ENCODE measurements around the gene MMP14.
A peak's percentile ranks its signal among the peaks of the same experiment; 100 is the strongest.
"Not testable (repeated sequence)": the region's sequence is repeated elsewhere in the genome, so short reads cannot be mapped to it uniquely, and the experiment has no call there.

Gene MMP14

GRCh38 chr14:22836301-22837113 lies at the start of gene MMP14:
MMP14 (plus strand) TSS chr14:22836585; CDS start chr14:22836818, 233 bp downstream.
- no peak for DNase-seq

- no peak for DNase-seq
These were observed 49.7 kb upstream of the MMP14 start for GRCh38 chr14:22786685-22787084.

DNA sequence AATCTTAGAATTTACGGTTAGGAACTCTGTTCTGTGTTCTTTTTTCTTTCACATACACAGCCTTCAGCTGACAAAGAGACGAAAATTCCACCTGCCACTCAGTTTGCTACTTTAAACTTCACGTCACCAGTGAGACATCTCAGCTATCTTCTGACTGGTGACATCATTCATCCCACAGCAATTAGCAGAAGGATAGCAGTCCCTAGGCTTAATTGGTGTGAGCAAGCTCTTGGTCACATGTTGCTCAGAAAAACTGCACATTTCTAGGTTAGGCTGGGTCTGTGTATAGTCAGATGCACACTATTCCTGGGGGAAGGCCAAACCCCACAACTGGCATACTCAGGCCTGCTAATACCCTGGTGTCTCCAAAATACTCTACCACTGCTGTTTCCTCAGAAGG lies 45.1 kb upstream of the MMP14 start:
- no peak for DNase-seq

GRCh38 chr14:22792158-22792557 lies 44.2 kb upstream of the MMP14 start:
- no peak for DNase-seq

DNA sequence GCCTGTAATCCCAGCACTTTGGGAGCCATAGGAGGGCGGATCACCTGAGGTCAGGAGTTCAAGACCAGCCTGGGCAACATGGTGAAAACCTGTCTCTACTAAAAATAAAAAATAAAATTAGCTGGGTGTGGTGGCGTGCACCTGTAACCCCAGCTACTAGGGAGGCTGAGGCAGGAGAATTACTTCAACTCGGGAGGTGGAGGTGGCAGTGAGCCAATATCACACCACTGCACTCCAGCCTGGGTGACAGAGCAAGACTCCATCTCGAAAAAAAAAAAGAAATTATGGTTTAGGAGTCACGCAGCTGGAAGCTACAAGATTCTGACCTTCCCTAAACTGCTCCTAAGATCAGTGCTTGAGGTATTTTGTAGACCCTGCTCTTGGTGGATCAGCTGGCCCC lies 42.8 kb upstream of the MMP14 start:
- not testable (repeated sequence) for DNase-seq

GRCh38 chr14:22793976-22794375 lies 42.4 kb upstream of the MMP14 start:
- DNase-seq = no peak

DNA sequence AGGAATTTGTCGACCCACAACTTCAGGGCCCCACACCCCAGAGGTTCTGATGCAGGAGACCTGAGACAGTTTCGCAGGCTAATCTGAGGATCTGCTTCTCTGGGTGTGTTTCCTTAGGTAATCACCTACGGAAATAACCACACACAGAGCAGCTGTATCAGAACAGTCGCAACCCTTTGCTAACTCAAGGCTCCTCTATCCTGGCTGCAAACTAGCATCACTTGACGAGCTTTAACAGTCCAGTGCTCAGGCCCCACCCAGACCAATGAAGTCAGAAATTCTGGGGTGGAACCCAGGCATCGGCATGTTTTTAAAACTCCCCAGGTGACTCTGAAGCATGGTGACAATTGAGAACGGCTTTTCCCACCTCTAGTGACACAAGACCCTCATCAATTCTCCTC lies 41.8 kb upstream of the MMP14 start:
- DNase-seq = peak; percentile 31

DNA sequence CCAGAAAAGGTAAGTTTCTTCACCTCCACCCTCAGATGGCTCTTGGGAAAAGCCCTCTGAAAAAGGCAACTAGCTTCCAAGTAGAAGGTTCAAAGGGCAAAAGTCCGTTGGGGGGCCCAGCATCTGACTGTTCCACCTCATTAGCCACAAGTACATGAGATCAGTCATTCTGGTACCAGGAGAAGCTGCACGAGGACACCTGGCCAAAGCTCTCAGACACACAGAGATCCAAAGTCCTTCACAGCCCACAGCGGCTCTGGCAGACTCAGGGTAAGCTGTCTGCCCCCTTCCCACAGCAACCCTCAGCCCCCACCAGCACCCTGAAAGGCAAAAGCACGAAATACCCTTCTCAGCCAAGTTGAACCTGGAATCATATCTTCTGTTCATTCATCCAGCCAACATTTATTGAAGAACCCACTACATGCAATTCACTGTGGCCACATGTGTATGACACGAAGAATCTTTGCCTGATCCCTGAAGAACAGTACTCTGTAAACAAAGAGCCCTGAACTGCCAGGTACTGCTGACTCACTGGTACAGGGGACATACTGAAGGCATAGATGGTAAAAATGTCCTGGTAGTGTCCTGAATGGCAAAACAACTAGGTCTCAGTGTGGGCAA lies 40.2 kb upstream of the MMP14 start:
- no peak for DNase-seq

DNA sequence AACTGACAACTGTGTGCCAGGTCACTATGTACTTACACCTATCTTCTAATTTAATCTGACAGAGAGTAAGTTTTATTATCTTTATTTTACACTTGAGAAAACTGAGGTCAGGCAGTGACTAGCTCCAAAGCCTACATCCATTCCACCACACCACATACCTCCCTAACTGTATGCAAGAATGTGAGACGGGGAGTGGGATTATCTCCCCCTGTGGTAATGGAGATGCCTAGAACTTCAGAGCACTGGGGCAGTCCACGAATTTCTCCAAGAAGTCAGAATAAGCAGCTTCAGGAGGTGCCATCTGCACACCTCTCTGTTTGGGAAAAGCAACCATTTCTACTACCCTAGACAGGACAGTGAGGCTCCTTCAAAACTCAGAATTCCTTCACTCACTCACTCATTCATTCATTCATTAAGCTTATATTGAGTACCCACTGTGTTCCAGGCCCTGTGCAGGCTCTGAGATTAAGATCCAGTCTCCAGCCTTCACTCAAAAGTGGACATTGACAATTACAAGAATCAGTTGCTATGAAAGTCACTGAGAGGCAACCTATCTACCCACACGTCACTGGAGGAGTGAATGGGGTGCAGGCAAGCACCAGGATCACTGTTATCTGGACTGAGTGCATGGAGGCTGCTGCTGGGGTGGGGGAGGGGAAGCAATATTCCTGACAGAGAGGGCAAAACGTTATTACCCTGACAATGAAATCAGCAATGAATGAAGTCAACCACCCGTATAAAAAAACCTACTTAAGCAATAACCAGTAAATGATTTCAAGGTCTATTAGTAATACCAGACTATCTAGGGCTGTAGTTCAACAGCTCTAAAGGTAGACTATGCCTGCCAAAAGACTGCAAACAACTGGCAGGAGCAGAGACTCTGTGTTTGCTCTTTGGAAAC lies 39.1 kb upstream of the MMP14 start:
- no peak for DNase-seq

DNA sequence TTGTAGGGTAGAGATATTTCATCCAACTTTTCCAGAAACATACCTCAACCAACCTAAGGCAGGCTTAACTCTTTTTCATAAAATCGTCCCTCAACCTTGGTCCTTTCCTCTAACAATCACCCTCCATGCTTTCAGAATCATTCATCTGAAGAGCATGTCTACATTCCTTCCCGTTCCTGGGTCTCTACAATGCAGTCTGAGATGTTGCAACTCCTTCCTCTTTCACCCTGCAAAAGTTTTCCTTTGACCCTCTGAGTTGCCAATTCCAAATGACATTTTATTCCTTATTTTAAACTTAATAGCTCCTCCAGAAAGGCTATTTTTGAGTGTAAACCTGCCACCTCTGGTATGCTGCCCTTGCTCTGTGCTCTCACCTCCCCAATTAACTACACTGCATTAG lies 37.9 kb upstream of the MMP14 start:
- no peak for DNase-seq

DNA sequence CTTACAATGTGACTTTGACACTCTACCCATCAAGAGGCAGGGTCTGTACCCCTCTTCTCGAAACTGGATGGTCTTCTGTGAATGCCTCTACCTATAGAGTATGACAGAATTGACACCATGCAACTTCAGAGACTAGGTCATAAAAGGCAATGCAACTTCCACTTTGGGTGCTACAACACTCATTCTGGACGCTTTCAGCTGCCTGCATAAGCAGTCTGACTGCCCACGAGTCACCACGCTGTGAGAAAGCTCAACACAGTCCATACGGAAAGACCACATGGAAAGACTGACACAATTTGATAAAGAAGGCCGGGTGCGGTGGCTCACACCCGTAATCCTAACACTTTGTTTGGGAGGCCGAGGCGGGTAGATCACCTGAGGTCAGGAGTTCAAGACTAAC lies 36.0 kb upstream of the MMP14 start:
- DNase-seq = no peak

GRCh38 chr14:22801716-22802115 lies 34.7 kb upstream of the MMP14 start:
- no peak for DNase-seq

DNA sequence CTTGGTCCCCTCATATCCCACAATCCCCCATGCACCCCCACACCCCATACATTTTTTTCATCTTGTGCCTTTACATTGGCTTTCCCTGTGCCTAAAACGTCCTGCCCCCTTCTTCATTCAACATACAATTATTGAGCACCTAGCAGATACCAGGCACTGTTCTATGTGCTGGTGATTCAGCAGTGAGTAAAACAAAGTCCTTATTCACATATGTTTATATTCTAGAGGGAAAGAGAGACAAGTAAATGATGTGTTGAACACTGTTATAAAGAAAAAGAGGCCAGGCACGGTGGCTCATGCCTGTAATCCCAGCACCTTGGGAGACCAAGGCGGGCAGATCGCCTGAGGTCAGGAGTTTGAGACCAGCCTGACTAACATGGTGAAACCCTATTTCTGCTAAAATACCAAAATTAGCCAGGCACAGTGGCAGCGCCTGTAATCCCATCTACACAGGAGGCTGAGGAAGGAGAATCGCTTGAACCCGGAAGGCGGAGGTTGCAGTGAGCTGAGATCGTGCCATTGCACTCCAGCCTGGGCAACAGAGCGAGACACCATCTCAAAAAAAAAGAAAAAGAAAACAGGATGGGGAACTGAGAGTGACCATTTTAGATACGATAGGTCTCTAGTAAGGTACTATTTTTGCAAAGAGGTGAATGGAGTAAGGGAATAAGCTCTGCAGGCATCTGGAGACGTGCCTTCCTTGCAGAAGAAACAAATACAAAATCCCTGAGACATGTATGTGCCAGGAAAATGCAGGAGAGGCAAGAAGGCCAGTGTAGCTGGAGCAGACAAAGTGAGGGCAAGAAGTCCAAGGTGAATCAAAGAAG lies 33.3 kb upstream of the MMP14 start:
- DNase-seq = no peak

DNA sequence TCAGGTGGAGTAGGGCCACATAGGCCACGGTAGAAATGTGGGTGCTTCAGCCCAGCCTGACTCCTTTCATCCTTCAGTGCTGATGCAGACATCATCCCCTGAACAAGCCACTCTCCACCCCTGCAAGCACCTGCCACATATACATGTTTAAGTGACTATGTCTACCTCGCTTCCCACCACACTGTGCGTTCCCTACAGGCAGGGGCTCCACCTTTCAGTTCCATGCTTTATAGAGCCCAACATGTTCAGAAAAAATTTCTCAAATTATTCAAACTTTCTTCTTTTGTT lies 32.8 kb upstream of the MMP14 start:
- no peak for DNase-seq

GRCh38 chr14:22805235-22805634 lies 31.1 kb upstream of the MMP14 start:
- not testable (repeated sequence) for DNase-seq

GRCh38 chr14:22807432-22808087 lies 28.8 kb upstream of the MMP14 start:
- DNase-seq = no peak

DNA sequence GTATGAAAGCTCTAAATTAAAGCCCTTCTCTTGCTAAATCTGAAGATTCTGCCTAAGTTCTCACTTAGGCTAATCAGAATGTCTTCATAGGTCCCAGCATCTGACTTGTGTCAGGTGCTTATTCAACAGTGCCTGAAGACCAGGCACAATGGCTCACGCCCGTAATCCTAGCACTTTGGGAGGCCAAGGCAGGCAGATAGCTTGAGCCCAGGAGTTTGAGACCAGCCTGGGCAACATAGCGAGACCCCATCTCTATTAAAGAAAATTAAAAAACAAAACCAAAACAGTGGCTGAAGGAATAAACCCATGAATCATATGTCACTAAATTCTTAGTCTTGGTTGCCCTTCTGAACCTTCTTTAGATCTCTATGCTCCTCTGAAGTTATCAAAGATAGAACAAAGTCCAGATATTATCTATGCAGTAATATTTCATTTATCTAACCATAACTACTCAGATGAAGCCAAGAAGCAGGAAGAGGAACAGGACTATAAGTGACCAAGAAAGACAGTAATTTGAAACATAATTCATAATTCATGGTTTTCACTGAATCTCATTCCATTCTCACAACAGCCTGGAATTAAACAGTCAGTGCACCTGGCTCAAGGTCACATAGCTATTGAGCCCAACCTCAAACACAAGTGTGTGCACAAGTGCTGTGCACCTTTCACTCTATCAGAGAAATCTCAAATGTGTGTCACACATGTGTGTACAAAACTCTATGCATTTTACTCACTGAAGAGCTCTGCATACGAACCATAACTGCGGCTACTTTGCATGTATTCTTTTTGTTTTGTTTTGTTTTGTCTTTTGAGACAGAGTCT lies 27.8 kb upstream of the MMP14 start:
- no peak for DNase-seq

DNA sequence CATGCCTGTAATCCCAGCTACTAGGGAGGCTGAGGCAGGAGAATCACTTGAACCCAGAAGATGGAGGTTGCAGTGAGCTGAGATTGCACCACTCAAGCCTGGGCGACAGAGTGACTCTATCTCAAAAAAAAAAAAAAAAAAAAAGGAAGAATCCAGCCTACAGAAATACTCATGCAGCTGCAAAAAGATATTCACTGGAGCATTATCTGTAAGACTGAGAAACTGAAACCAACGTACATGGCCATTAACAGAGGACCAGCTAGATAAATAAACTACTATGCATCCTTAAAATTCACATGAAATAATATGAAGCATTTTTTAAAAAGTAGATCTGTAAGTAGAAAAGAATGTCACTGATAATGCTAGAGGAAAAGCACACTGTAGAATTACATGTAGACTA lies 24.7 kb upstream of the MMP14 start:
- no peak for DNase-seq

DNA sequence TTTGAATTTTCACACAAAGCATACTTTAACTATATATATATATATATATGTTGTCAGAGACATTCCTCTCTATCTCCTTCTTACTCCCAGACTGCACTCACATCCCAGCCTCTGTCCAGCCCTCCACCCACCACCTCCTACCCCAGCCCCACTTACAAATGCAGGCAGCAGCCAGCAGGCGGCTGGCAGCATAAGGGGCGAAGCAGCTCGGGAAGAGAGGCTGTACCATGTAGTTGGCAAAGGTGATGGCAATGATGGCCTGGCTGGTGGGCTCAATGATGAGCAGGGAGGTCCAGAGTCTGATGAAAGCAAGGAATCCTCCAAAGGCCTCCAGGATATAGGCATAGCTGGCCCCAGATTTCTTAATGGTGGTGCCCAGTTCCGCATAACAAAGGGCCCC lies 23.6 kb upstream of the MMP14 start:
- DNase-seq = no peak

- no peak for DNase-seq
These were observed 23.2 kb upstream of the MMP14 start for GRCh38 chr14:22813145-22813544.

DNA sequence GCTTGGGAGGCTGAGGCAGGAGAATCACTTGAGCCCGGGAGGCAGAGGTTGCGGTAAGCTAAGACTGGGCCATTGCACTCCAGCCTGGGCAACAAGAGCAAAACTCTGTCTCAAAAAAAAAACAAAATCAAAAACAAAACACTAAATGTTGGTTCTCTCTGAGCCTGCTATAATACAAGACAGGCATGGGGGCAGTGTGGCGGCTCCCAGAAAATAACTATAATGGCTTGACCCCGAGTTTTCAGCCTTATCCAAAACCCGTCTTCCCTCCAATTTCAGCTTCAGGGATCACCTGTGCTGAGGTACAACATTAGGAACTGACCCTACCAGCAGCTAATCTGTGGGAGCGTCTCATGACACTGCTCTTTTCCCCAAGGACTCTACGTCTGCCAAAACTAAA lies 22.0 kb upstream of the MMP14 start:
- no peak for DNase-seq

All from CD4-positive, alpha-beta T cell treated with Interferon gamma for 1 hour (primary cell).